KMS-11 (cell line): ENCODE data around the gene CENPP.

Experiments
- H2AFZ ChIP-seq: fragments of 200-600 bp; sonication (generic); 2 replicates; pipeline ENCODE4 v1.6.1; 2016; ENCODE audit warnings: antibody characterized with exemption, mixed run types, low read depth
- H3K27ac ChIP-seq: fragments of 200-600 bp; sonication (generic); 2 replicates; pipeline ENCODE4 v1.6.1; 2016; ENCODE audit warnings: mild to moderate bottlenecking, mixed run types
- H3K27me3 ChIP-seq: fragments of 200-600 bp; sonication (generic); 2 replicates; pipeline ENCODE4 v1.6.1; 2017; ENCODE audit warnings: mild to moderate bottlenecking, low read depth, mixed run types, moderate library complexity; ENCODE audit not compliant: insufficient read depth
- H3K36me3 ChIP-seq: fragments of 200-600 bp; sonication (generic); 2 replicates; pipeline ENCODE4 v1.6.1; 2017; ENCODE audit warnings: mild to moderate bottlenecking, mixed run types; ENCODE audit not compliant: insufficient read depth
- H3K4me1 ChIP-seq: fragments of 200-600 bp; sonication (generic); 2 replicates; pipeline ENCODE4 v1.6.1; 2016; ENCODE audit warnings: mild to moderate bottlenecking, low read depth, mixed run types; ENCODE audit not compliant: poor library complexity, severe bottlenecking
- H3K4me2 ChIP-seq: fragments of 200-600 bp; sonication (generic); 2 replicates; pipeline ENCODE4 v1.7.0; 2016; ENCODE audit warnings: mild to moderate bottlenecking, mixed run types
- H3K4me3 ChIP-seq: fragments of 200-600 bp; sonication (generic); IDR thresholded peaks from 2 replicates; pipeline ENCODE4 v1.6.1; 2017; ENCODE audit warnings: low read depth, low read length, mixed read lengths; ENCODE audit not compliant: insufficient read depth
- H3K79me2 ChIP-seq: fragments of 200-600 bp; sonication (generic); 2 replicates; pipeline ENCODE4 v1.6.1; 2016; ENCODE audit warnings: low read depth, mixed run types; ENCODE audit not compliant: insufficient read depth
- H3K9ac ChIP-seq: fragments of 200-600 bp; sonication (generic); 2 replicates; pipeline ENCODE4 v1.6.1; 2016; ENCODE audit warnings: mild to moderate bottlenecking, mixed run types
- H4K20me1 ChIP-seq: fragments of 200-600 bp; sonication (generic); 2 replicates; pipeline ENCODE4 v1.6.1; 2016; ENCODE audit warnings: mild to moderate bottlenecking, mixed run types; ENCODE audit not compliant: insufficient read depth
- CTCF ChIP-seq: fragments of 200-600 bp; sonication (generic); conservative IDR thresholded peaks from 2 replicates; pipeline ENCODE4 v1.6.1; 2017; ENCODE audit warnings: low read depth, mild to moderate bottlenecking, antibody characterized with exemption, low read length, moderate library complexity, mixed read lengths

The CENPP gene

GRCh38 chr9:92652461-92652860 lies 326.7 kb downstream of the CENPP start:
- Histone ChIP-seq H3K36me3 (peaks cover 7% of the 10 kb centered on the region; the same call in 1 of the 2 replicates), H3K4me1 (no peaks in the 10 kb centered on the region), H2AFZ (no peak overlapping the region), H3K79me2 (no peaks in the 10 kb centered on the region), H3K4me2 (no peak overlapping the region), H3K9ac (no peak overlapping the region), H4K20me1 (no peaks in the 10 kb centered on the region), H3K27me3 (no peaks in the 10 kb centered on the region), H3K4me3 (no peak overlapping the region), H3K27ac (no peak overlapping the region)
- TF ChIP-seq CTCF: no peak

GRCh38 chr9:92654481-92655301 lies 328.9 kb downstream of the CENPP start:
- Histone ChIP-seq H3K79me2 (peaks cover 13% of the 10 kb centered on the region; the same call in 1 of the 2 replicates), H2AFZ (no peak overlapping the region), H3K36me3 (0 out of 2 replicates have a peak, but pooled peaks cover 7% of the 10 kb centered on the region), H3K4me2 (no peak overlapping the region), H3K27ac (no peak overlapping the region), H3K9ac (no peak overlapping the region), H4K20me1 (no peaks in the 10 kb centered on the region), H3K27me3 (no peaks in the 10 kb centered on the region), H3K4me3 (no peak overlapping the region), H3K4me1 (no peaks in the 10 kb centered on the region)
- TF ChIP-seq CTCF: no peak

DNA sequence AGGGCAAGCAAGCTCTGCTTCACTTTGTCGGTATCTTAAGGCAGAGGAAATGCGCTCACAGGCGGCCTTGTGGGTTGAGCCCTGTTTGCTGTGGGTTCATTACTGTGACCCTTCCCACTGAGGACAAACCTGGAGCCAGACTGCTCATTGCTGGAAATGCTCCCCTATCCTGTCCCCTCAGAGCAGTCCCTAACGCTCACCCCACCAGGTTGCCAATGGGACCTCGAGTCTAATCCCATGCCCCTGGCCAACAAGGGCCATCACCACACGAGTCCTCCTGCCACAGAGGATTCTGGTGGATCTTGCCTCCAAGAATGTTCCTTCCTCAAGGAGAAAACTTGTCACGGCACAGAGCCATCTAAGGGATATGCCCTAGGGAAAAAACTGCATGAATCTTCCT lies 329.6 kb downstream of the CENPP start:
- Histone ChIP-seq H2AFZ (no peak overlapping the region), H3K27ac (no peak overlapping the region)

DNA sequence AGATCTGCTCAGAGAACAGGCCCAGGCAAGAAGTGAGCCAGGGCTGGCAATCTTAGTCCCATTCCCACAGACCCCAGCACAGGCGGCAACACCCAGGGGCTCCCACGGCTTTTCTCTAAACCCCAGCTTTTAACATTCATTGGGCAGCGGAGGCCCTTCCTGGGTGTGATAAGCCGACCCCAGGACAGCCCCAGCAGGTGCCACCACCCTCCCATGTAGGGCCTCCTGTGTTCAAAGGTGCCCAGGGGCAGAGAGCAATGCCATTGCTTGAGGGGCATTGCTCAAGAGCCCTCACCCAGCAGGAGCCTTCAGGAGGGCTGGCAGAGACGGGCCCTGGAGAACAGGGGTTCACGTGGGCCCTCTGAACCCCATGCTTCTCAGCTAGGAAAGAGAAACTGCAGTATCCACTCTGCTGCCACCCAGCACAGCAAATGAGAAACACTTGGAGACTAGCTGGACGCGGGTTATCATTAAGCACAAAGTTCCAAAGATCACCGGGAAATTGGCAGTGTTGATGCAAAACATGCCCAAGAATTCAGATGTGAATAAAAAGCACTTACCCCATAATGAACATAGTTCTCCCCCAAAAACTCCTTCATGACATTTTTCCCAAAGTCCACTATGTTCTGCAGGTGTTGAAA lies 330.3 kb downstream of the CENPP start:
- Histone ChIP-seq H3K4me1 (no peaks in the 10 kb centered on the region), H3K4me3 (no peak overlapping the region), H2AFZ (no peak overlapping the region), H3K79me2 (peaks cover 21% of the 10 kb centered on the region; the same call in 1 of the 2 replicates), H3K27ac (no peak overlapping the region), H3K36me3 (0 out of 2 replicates have a peak, but pooled peaks cover 7% of the 10 kb centered on the region), H3K4me2 (no peak overlapping the region), H3K27me3 (no peaks in the 10 kb centered on the region), H3K9ac (no peak overlapping the region), H4K20me1 (no peaks in the 10 kb centered on the region)
- TF ChIP-seq CTCF: no peak

More for the DNA sequence above, 329.6 kb downstream of the CENPP start:
- TF ChIP-seq CTCF: no peak
- Histone ChIP-seq H4K20me1 (no peaks in the 10 kb centered on the region), H3K9ac (no peak overlapping the region), H3K4me3 (no peak overlapping the region), H3K79me2 (peaks cover 17% of the 10 kb centered on the region; the same call in 1 of the 2 replicates), H3K4me1 (no peaks in the 10 kb centered on the region), H3K4me2 (no peak overlapping the region), H3K36me3 (0 out of 2 replicates have a peak, but pooled peaks cover 7% of the 10 kb centered on the region), H3K27me3 (no peaks in the 10 kb centered on the region)
